HEK293T (cell line): ENCODE results near the gene ECM2.

Experiments used
- ARNT ChIP-seq: fragments of 450-650 bp; IDR thresholded peaks from 2 replicates; pipeline ENCODE4 v1.6.1; 2017; ENCODE audit warnings: mild to moderate bottlenecking
- BHLHE40 ChIP-seq: fragments of 450-650 bp; IDR thresholded peaks from 2 replicates; pipeline ENCODE4 v1.6.1; 2016; ENCODE audit warnings: mild to moderate bottlenecking, moderate library complexity, borderline replicate concordance
- CTBP1 ChIP-seq: fragments of 450-650 bp; IDR thresholded peaks from 2 replicates; pipeline ENCODE4 v1.6.1; 2016; ENCODE audit warnings: borderline replicate concordance
- ELF4 ChIP-seq: fragments of 450-650 bp; IDR thresholded peaks from 2 replicates; pipeline ENCODE4 v1.6.1; 2017; ENCODE audit warnings: antibody characterized with exemption
- FOXK2 ChIP-seq: fragments of 450-650 bp; IDR thresholded peaks from 2 replicates; pipeline ENCODE4 v1.6.1; 2016; ENCODE audit warnings: mild to moderate bottlenecking
- FOXM1 ChIP-seq: fragments of 450-650 bp; IDR thresholded peaks from 2 replicates; pipeline ENCODE4 v1.6.1; 2017; ENCODE audit warnings: mild to moderate bottlenecking, borderline replicate concordance
- LEF1 ChIP-seq: fragments of 450-650 bp; IDR thresholded peaks from 2 replicates; pipeline ENCODE4 v1.6.1; 2017; ENCODE audit warnings: mild to moderate bottlenecking, borderline replicate concordance
- NFRKB ChIP-seq: fragments of 450-650 bp; IDR thresholded peaks from 2 replicates; pipeline ENCODE4 v1.6.1; 2016; ENCODE audit warnings: mild to moderate bottlenecking, moderate library complexity
- PKNOX1 ChIP-seq: fragments of 450-650 bp; IDR thresholded peaks from 2 replicates; pipeline ENCODE4 v1.6.1; 2016
- SP1 ChIP-seq: fragments of 450-650 bp; IDR thresholded peaks from 2 replicates; pipeline ENCODE4 v1.6.1; 2017
- SUZ12 ChIP-seq: fragments of 450-650 bp; IDR thresholded peaks from 2 replicates; pipeline ENCODE4 v1.6.1; 2016; ENCODE audit warnings: mild to moderate bottlenecking
- TARDBP ChIP-seq: fragments of 450-650 bp; IDR thresholded peaks from 2 replicates; pipeline ENCODE4 v1.6.1; 2016

- TF ChIP-seq BHLHE40 (no peak), ELF4 (no peak), ARNT (no peak), FOXM1 (no peak), FOXK2 (no peak), CTBP1 (no peak), LEF1 (no peak), PKNOX1 (no peak), NFRKB (no peak), SUZ12 (no peak), SP1 (no peak), TARDBP (no peak)
These were observed 36.1 kb downstream of the ECM2 start for GRCh38 chr9:92499701-92500100.
